GM12873 (cell line): ENCODE data around the gene FOXA3.

Source experiments
- TF ChIP-seq, protein P1 (sequence below): IDR thresholded peaks from 2 replicates; pipeline ENCODE4 v1.5.1; 2012; ENCODE audit warnings: low read depth, mild to moderate bottlenecking, moderate library complexity, low read length, control low read depth; ENCODE audit not compliant: insufficient read depth; ENCODE audit errors: missing control alignments

The FOXA3 gene

DNA sequence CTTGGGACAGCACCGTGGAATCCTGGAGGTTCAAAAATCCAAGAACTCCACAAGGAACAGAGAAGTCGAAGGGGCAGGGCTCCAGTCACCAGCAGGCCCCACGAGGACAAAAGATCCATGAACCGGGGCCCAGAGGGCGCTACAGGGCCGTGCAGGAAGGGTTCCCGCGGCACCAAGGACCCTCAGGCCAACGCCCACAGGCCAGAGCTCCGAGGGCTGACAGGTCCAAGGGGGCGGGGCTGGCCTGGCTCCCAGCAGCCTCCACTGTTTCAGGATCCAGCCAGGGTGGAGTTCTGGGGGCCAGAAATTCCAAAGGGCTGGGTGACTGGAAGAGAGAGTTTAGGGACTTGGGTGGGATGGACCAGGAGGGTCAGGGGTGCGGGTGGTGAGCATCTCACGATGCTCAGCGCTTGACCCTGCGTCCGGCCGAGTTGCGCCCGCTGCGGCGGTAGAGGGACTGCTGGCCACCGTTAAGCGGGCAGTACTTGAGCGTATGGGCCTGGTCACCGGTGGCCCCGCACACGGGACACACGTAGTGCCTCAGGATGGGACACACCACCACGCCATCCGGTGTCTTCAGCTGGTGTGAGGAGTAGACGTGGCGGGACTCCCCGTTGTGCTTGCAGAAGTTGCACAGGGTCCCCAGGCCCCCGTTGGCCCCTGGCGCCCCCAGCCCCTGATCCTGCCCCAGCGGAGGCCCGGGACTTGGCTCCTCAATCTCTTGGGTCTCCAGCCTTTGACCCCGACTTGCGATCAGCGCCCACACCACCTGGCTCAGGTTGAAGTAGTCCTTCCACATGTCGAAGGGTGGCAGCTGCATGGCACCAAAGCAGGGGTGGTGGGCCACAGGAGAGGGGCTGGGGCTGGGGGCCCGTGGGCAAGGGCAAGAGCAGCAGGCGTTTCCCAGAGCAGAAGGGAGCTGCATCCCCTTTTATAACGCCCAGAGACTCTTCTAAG lies 50.0 kb downstream of the FOXA3 start, which contains the start of gene NANOS2:
Gene NANOS2 (minus strand): TSS at position 905 of the 957 bp plus-strand sequence. CDS start 85 bp downstream, at position 820.
- TF ChIP-seq, protein P1, sequence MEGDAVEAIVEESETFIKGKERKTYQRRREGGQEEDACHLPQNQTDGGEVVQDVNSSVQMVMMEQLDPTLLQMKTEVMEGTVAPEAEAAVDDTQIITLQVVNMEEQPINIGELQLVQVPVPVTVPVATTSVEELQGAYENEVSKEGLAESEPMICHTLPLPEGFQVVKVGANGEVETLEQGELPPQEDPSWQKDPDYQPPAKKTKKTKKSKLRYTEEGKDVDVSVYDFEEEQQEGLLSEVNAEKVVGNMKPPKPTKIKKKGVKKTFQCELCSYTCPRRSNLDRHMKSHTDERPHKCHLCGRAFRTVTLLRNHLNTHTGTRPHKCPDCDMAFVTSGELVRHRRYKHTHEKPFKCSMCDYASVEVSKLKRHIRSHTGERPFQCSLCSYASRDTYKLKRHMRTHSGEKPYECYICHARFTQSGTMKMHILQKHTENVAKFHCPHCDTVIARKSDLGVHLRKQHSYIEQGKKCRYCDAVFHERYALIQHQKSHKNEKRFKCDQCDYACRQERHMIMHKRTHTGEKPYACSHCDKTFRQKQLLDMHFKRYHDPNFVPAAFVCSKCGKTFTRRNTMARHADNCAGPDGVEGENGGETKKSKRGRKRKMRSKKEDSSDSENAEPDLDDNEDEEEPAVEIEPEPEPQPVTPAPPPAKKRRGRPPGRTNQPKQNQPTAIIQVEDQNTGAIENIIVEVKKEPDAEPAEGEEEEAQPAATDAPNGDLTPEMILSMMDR = no peak

DNA sequence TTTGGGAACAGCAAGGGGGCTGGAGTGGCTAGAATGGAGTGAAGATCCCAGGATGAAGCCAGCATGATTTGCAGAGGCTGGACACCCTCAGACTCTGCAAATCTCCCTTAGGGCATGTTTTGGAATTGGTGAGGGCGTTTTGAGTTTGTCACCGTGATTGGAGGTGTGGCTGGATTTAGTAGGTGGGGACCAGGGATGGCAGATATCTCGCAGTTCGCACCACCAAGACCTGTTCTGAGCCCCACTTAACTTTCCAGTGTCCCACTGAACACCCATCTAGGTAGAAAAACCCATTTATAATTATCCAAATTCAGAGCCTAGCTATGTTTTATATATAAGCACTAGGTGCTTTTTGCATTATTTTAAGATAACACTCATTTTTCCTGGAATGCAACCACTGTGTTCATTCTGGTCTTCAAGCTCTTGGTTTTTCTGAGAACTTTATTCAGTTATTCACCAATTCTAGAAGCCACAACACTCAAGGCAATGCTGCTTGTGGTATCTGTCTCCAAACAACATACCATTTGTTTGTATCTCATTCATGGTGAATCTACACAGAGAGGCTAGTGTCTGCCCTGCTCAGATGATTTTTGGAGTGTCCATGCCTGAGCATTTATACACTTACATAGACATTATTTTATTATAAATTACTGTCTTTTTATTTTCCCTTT lies 53.4 kb downstream of the FOXA3 start:
- TF ChIP-seq, protein P1 = no peak

DNA sequence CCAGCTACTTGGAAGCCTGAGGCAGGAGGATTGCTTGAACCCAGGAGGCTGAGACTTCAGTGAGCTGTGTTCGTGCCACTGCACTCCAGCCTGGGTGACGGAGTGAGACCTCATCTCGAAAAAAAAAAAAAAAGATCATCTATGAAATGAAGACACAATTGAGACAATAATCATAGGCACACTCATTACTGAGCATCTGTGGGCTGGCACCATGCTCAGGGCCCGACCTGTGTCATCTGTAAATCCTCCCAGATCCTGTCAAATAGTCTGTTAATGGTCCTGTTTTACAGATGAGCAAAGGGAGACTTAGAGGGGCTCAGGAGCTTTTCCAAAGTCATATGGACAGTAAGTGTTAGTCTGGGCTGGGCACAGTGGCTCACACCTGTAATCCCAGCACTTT lies 54.6 kb downstream of the FOXA3 start:
- TF ChIP-seq, protein P1 = no peak

DNA sequence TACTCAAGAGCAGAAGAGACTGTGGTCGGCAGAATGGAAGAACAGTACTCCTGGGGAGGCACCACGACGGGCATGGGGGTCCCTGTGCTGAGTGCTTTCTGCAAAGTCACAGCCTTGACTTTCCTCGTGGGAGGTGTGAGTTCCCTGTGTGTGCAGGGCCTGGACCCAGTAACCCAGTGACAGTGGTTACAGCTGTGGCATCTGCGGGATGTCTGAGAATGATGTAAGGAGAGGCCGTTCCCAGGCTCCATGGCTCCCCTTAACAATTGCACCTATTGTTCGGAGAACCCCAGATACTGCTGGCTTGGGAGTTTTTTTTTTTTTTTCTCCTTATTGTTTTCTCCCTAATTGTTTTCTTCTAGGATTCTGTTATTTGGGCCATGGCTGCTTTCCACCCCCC lies 55.6 kb downstream of the FOXA3 start:
- TF ChIP-seq, protein P1 = no peak

DNA sequence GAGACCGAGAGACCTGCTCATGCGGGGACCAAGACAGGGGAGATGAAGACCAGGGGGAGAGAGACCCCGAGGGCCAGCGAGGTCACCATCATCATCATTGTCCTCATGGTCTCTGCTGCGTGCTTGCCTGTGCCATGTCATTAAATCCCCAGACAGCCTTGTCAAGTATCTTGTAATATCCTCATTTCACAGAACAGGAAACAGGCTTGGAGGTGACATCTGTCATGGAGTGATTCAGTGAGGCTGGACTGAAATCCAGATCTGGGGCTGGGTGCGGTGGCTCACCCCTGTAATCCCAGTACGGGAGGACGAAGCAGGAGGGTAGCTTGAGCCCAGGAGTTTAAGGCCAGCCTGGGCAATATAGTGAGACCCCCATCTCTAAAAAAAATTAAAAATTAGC lies 56.3 kb downstream of the FOXA3 start:
- TF ChIP-seq, protein P1 = no peak

DNA sequence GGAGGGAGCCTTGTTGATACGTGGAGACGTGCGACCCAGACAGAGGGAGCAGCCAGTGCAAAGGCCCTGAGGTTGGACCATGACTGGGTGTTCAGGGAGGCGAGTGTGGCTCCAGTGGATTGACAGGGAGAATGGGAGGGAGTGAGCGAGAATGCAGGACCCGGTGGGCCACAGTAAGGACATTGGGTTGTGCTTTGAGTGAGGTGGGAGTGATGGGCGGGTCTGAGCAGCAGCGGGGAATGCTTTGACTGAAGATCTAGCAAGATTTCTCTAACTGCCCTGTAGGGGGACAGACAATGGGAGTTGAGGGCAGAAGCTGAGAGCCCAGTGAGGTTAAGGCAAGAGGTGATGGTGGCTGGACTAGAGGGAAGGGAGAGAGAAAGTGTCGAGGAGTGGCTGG lies 58.2 kb downstream of the FOXA3 start:
- TF ChIP-seq, protein P1 = peak; percentile 53
